ENCODE results near the gene CYP2S1. TPM values are rescaled to one million over a fixed set of nuclear protein-coding genes. Genes with fewer than 3 reads are reported as not detected.
"Not testable (repeated sequence)": the region's sequence is repeated elsewhere in the genome, so short reads cannot be mapped to it uniquely, and the experiment has no call there.

Gene CYP2S1
- polyA plus RNA-seq, 1 donor from 2014 or later: not detected

- H2AFZ ChIP-seq (ENCODE audit: low read depth, low read length); H3K79me2 ChIP-seq (replicated peaks; ENCODE audit: insufficient read depth, low read length); H3K9me2 ChIP-seq (ENCODE audit: insufficient read depth, low read length); H4K20me1 ChIP-seq (ENCODE audit: insufficient read depth); H3F3A ChIP-seq (ENCODE audit: insufficient read depth, low read length, poor library complexity, severe bottlenecking); H3K36me3 ChIP-seq (ENCODE audit: insufficient read depth, low read length); H3K27ac ChIP-seq (ENCODE audit: low read length); H3K9ac ChIP-seq (ENCODE audit: low read length); H3K4me2 ChIP-seq (ENCODE audit: low read length); H3K4me3 ChIP-seq (ENCODE audit: low read length); H3K9me3 ChIP-seq (ENCODE audit: low read length); H3K27me3 ChIP-seq (ENCODE audit: insufficient read depth, low read depth, low read length): not testable (repeated sequence)
Observed at GRCh38 chr19:41180173-41180572, 12.8 kb upstream of the CYP2S1 start.

GRCh38 chr19:41186971-41187883 lies 5.8 kb upstream of the CYP2S1 start:
- Histone ChIP-seq H2AFZ (ENCODE audit: low read depth, low read length) (no peak overlapping the region), H3F3A (ENCODE audit: insufficient read depth, low read length, poor library complexity, severe bottlenecking) (no peaks in the 10 kb centered on the region), H3K27ac (ENCODE audit: low read length) (no peak overlapping the region), H3K79me2 (replicated peaks; ENCODE audit: insufficient read depth, low read length) (no peaks in the 10 kb centered on the region), H3K4me3 (ENCODE audit: low read length) (no peak overlapping the region), H3K9ac (ENCODE audit: low read length) (no peak overlapping the region), H3K27me3 (ENCODE audit: insufficient read depth, low read depth, low read length) (peaks cover 5% of the 10 kb centered on the region), H3K9me3 (ENCODE audit: low read length) (no peaks in the 10 kb centered on the region), H3K9me2 (ENCODE audit: insufficient read depth, low read length) (no peaks in the 10 kb centered on the region), H4K20me1 (ENCODE audit: insufficient read depth) (no peaks in the 10 kb centered on the region), H3K4me2 (ENCODE audit: low read length) (no peak overlapping the region), H3K36me3 (ENCODE audit: insufficient read depth, low read length) (no peaks in the 10 kb centered on the region)
- TF ChIP-seq MXI1 (conservative IDR thresholded peaks at IDR 0.05; ENCODE audit: poor library complexity, severe bottlenecking): no peak
- no peak for TF ChIP-seq EZH2 (IDR thresholded peaks at IDR 0.05; ENCODE audit: borderline replicate concordance, insufficient read depth, low read length, poor library complexity, severe bottlenecking)
- TF ChIP-seq EP300 (conservative IDR thresholded peaks at IDR 0.05; ENCODE audit: poor library complexity, severe bottlenecking): no peak
- no peak for TF ChIP-seq REST (IDR thresholded peaks at IDR 0.05; ENCODE audit: borderline replicate concordance)
- TF ChIP-seq, protein P1, sequence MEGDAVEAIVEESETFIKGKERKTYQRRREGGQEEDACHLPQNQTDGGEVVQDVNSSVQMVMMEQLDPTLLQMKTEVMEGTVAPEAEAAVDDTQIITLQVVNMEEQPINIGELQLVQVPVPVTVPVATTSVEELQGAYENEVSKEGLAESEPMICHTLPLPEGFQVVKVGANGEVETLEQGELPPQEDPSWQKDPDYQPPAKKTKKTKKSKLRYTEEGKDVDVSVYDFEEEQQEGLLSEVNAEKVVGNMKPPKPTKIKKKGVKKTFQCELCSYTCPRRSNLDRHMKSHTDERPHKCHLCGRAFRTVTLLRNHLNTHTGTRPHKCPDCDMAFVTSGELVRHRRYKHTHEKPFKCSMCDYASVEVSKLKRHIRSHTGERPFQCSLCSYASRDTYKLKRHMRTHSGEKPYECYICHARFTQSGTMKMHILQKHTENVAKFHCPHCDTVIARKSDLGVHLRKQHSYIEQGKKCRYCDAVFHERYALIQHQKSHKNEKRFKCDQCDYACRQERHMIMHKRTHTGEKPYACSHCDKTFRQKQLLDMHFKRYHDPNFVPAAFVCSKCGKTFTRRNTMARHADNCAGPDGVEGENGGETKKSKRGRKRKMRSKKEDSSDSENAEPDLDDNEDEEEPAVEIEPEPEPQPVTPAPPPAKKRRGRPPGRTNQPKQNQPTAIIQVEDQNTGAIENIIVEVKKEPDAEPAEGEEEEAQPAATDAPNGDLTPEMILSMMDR (IDR thresholded peaks at IDR 0.05; ENCODE audit: poor library complexity, severe bottlenecking): no peak
- no peak for TF ChIP-seq RAD21 (conservative IDR thresholded peaks at IDR 0.05)
- no peak for TF ChIP-seq SMC3 (conservative IDR thresholded peaks at IDR 0.05; ENCODE audit: poor library complexity)
- no peak for TF ChIP-seq TAF1 (IDR thresholded peaks at IDR 0.05; ENCODE audit: low read depth)
- TF ChIP-seq POLR2AphosphoS5 (IDR thresholded peaks at IDR 0.05): no peak

All from neural cell (in vitro differentiated cells).